ENCODE measurements around the gene PEPD. TPM values are rescaled to one million over a fixed set of nuclear protein-coding genes. Genes with fewer than 3 reads are reported as not detected.

PEPD gene
- total RNA-seq, 1 experiment from 2014 or later: 40.5 TPM

GRCh38 chr19:33368074-33368864 lies 153.3 kb downstream of the PEPD start:
- TF ChIP-seq FOSL1 (IDR thresholded peaks at IDR 0.05; ENCODE audit: low read depth) (peak; percentile 25; the same call in 1 of the 2 replicates), POLR2AphosphoS5 (IDR thresholded peaks at IDR 0.05; ENCODE audit: low read depth, low read length) (no peak), JUND (IDR thresholded peaks at IDR 0.05) (peak; percentile 16; the same call in 1 of the 2 replicates)
- no peaks in the 10 kb centered on the region for H3K79me2 ChIP-seq (ENCODE audit: insufficient read depth, low read length)
- no peaks in the 10 kb centered on the region for H3K9me2 ChIP-seq (ENCODE audit: insufficient read depth)
- no peak overlapping the region for H3K4me3 ChIP-seq (replicated peaks in 1 of 2; ENCODE audit: low read depth in 1 of 2, low read length in 2 of 2)
- ATAC-seq (no peak), DNase-seq (ENCODE audit: low read depth, low spot score) (no peak)
- H3K27ac ChIP-seq (ENCODE audit: low read depth, low read length): no peak overlapping the region
- ChIA-PET CTCF (no interaction called here), RAD21 (ENCODE audit: low non-redundant PET in 1 of 2, low total read pairs in 2 of 2, uncharacterized antibody in 2 of 2, unreplicated experiment in 2 of 2) (no interaction called here), POLR2A (no interaction called here)
- no peaks in the 10 kb centered on the region for H3K9me3 ChIP-seq (ENCODE audit: control insufficient read depth in 1 of 2, insufficient read depth in 1 of 2, low read depth in 1 of 2, low read length in 2 of 2)
- H3K27me3 ChIP-seq (ENCODE audit: insufficient read depth, low read length): no peaks in the 10 kb centered on the region
- H4K20me1 ChIP-seq (ENCODE audit: insufficient read depth): no peaks in the 10 kb centered on the region
- intact Hi-C loops (cut with micrococcal nuclease): no loop called here
- peaks cover 5 to 25% of the 10 kb centered on the region in 2 experiments for H3K4me1 ChIP-seq (ENCODE audit: control insufficient read depth in 1 of 2, insufficient read depth in 2 of 2, low read length in 2 of 2)
- H3K4me2 ChIP-seq (ENCODE audit: low read length): peak overlapping the region; percentile 15
- peak overlapping the region; percentile 75 for H2AFZ ChIP-seq (ENCODE audit: low read depth, low read length, poor library complexity, severe bottlenecking)
- H3K36me3 ChIP-seq (ENCODE audit: control insufficient read depth in 1 of 2, insufficient read depth in 2 of 2, low read length in 2 of 2): no peaks in the 10 kb centered on the region
- H3K9ac ChIP-seq (ENCODE audit: low read length): no peak overlapping the region
- no TSS peak for BruUV-seq (replicated peaks)

DNA sequence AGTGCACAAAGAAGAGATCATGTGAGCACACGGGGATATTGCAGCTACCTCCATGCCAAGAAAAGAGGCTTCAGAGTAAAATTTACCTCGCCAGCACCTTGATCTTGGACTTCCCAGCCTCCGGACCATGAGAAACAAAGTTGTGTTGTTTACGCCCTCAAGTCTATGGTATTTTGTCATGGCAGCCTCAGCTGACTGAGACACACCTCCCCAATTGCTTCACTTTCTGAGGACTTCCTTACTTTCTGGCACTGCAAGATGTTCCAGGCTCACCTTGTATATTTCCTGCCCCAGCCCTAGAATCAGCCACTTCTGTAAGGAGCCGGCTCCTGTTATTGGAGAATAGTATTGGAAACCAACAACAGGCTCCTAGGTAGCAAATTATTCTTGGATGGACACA lies 154.7 kb downstream of the PEPD start:
- ChIA-PET CTCF (no interaction called here), RAD21 (ENCODE audit: low non-redundant PET in 1 of 2, low total read pairs in 2 of 2, uncharacterized antibody in 2 of 2, unreplicated experiment in 2 of 2) (no interaction called here), POLR2A (no interaction called here)
- Histone ChIP-seq H3K27me3 (ENCODE audit: insufficient read depth, low read length) (no peaks in the 10 kb centered on the region), H3K27ac (ENCODE audit: low read depth, low read length) (no peak overlapping the region), H3K4me2 (ENCODE audit: low read length) (no peak overlapping the region), H3K9me2 (ENCODE audit: insufficient read depth) (no peaks in the 10 kb centered on the region), H3K4me1 (ENCODE audit: control insufficient read depth in 1 of 2, insufficient read depth in 2 of 2, low read length in 2 of 2) (peaks cover 2 to 13% of the 10 kb centered on the region in 2 experiments), H3K9me3 (ENCODE audit: control insufficient read depth in 1 of 2, insufficient read depth in 1 of 2, low read depth in 1 of 2, low read length in 2 of 2) (no peaks in the 10 kb centered on the region), H3K4me3 (replicated peaks in 1 of 2; ENCODE audit: low read depth in 1 of 2, low read length in 2 of 2) (no peak overlapping the region), H3K79me2 (ENCODE audit: insufficient read depth, low read length) (no peaks in the 10 kb centered on the region), H3K36me3 (ENCODE audit: control insufficient read depth in 1 of 2, insufficient read depth in 2 of 2, low read length in 2 of 2) (no peaks in the 10 kb centered on the region), H2AFZ (ENCODE audit: low read depth, low read length, poor library complexity, severe bottlenecking) (no peak overlapping the region), H3K9ac (ENCODE audit: low read length) (no peak overlapping the region), H4K20me1 (ENCODE audit: insufficient read depth) (no peaks in the 10 kb centered on the region)
- ATAC-seq (no peak), DNase-seq (ENCODE audit: low read depth, low spot score) (no peak)
- TF ChIP-seq POLR2A (IDR thresholded peaks at IDR 0.05; ENCODE audit: borderline replicate concordance, extremely low read depth, insufficient read depth, insufficient read length) (no peak), ZBTB33 (IDR thresholded peaks at IDR 0.05; ENCODE audit: extremely low read depth, insufficient replicate concordance, low read length) (no peak), ZNF274 (IDR thresholded peaks at IDR 0.05; ENCODE audit: low read depth, low read length) (no peak), ELF1 (IDR thresholded peaks at IDR 0.05; ENCODE audit: borderline replicate concordance, low read depth) (no peak), EGR1 (IDR thresholded peaks at IDR 0.05; ENCODE audit: low read depth) (no peak), TCF7L2 (IDR thresholded peaks at IDR 0.05; ENCODE audit: borderline replicate concordance, extremely low read depth, insufficient read depth, insufficient read length) (no peak), JUND (IDR thresholded peaks at IDR 0.05) (no peak), FOSL1 (IDR thresholded peaks at IDR 0.05; ENCODE audit: low read depth) (no peak), YY1 (IDR thresholded peaks at IDR 0.05; ENCODE audit: extremely low read depth, insufficient replicate concordance, low read depth, low read length) (no peak), EZH2phosphoT487 (IDR thresholded peaks at IDR 0.05; ENCODE audit: borderline replicate concordance) (no peak), SP1 (IDR thresholded peaks at IDR 0.05; ENCODE audit: low read depth) (no peak), ZFX (IDR thresholded peaks at IDR 0.05) (no peak)
- TF ChIP-seq, protein P1, sequence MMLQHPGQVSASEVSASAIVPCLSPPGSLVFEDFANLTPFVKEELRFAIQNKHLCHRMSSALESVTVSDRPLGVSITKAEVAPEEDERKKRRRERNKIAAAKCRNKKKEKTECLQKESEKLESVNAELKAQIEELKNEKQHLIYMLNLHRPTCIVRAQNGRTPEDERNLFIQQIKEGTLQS (IDR thresholded peaks at IDR 0.05): no peak
- intact Hi-C loops (cut with micrococcal nuclease): no loop called here
- no TSS peak for BruUV-seq (replicated peaks)

Measured in HCT116 (cell line).